HG02642 (cell line): ENCODE measurements around the gene CLEC18C.
"Not testable (repeated sequence)": the region's sequence is repeated elsewhere in the genome, so short reads cannot be mapped to it uniquely, and the experiment has no call there.

ENCODE experiments used
- ATAC-seq: cut with Tn5 transposase; IDR thresholded peaks from one replicate; pipeline ENCODE4 v1.9.1; 2021; ENCODE audit warnings: mild to moderate bottlenecking; ENCODE audit not compliant: unreplicated experiment, poor library complexity

CLEC18C gene

GRCh38 chr16:70204010-70204409 lies 30.4 kb downstream of the CLEC18C start:
- ATAC-seq: not testable (repeated sequence)

- ATAC-seq: not testable (repeated sequence)
Observed at GRCh38 chr16:70204668-70205405, 31.2 kb downstream of the CLEC18C start.

- not testable (repeated sequence) for ATAC-seq
Observed at GRCh38 chr16:70206382-70206781, 32.8 kb downstream of the CLEC18C start.

GRCh38 chr16:70218586-70218985 lies 45.0 kb downstream of the CLEC18C start:
- not testable (repeated sequence) for ATAC-seq

- not testable (repeated sequence) for ATAC-seq
Observed at GRCh38 chr16:70222574-70222973, 49.0 kb downstream of the CLEC18C start.

GRCh38 chr16:70223216-70223615 lies 49.6 kb downstream of the CLEC18C start:
- ATAC-seq: not testable (repeated sequence)

GRCh38 chr16:70223971-70224513 lies 50.5 kb downstream of the CLEC18C start:
- ATAC-seq: not testable (repeated sequence)

GRCh38 chr16:70224645-70225044 lies 51.1 kb downstream of the CLEC18C start:
- ATAC-seq: not testable (repeated sequence)

- ATAC-seq: not testable (repeated sequence)
Observed at GRCh38 chr16:70225430-70225829, 51.8 kb downstream of the CLEC18C start.

GRCh38 chr16:70226024-70226423 lies 52.4 kb downstream of the CLEC18C start:
- ATAC-seq: not testable (repeated sequence)

GRCh38 chr16:70231831-70232230 lies 58.2 kb downstream of the CLEC18C start:
- not testable (repeated sequence) for ATAC-seq
